NCI-H524 treated with DMSO at 0.1 percent for 48 hours (cell line): ENCODE data around the gene PRKAB1.

Source experiments
- DNase-seq: peaks from one replicate; lab custom pipeline; 2025; lab: John Stamatoyannopoulos, UW

The PRKAB1 gene

GRCh38 chr12:119661882-119662281, 6.1 kb upstream of the PRKAB1 start:
- no peak for DNase-seq

- no peak for DNase-seq
Observed at GRCh38 chr12:119664642-119665041, 3.3 kb upstream of the PRKAB1 start.

- no peak for DNase-seq
Observed at GRCh38 chr12:119665164-119665929, 2.6 kb upstream of the PRKAB1 start.

- no peak for DNase-seq
Observed at GRCh38 chr12:119666226-119666795, 1.6 kb upstream of the PRKAB1 start.

- DNase-seq, result no peak
Observed at GRCh38 chr12:119666900-119667576, 895 bp upstream of the PRKAB1 start.

- peak; percentile 6 for DNase-seq
Observed at GRCh38 chr12:119668324-119668841, 450 bp downstream of the PRKAB1 start.

- peak; percentile 8 for DNase-seq
Observed at GRCh38 chr12:119669744-119670472, 2.0 kb downstream of the PRKAB1 start.

GRCh38 chr12:119671070-119671469, 3.1 kb downstream of the PRKAB1 start:
- no peak for DNase-seq

- no peak for DNase-seq
Observed at GRCh38 chr12:119672194-119672593, 4.3 kb downstream of the PRKAB1 start.

GRCh38 chr12:119673634-119674033, 5.7 kb downstream of the PRKAB1 start:
- DNase-seq, result no peak

- no peak for DNase-seq
Observed at GRCh38 chr12:119674560-119674959, 6.6 kb downstream of the PRKAB1 start.

- DNase-seq, result no peak
Observed at GRCh38 chr12:119676022-119676421, 8.1 kb downstream of the PRKAB1 start.

GRCh38 chr12:119676573-119676972, 8.6 kb downstream of the PRKAB1 start:
- no peak for DNase-seq

- DNase-seq, result no peak
Observed at GRCh38 chr12:119678459-119678858, 10.5 kb downstream of the PRKAB1 start.

- no peak for DNase-seq
Observed at GRCh38 chr12:119679081-119679480, 11.1 kb downstream of the PRKAB1 start.

- no peak for DNase-seq
Observed at GRCh38 chr12:119679490-119679889, 11.6 kb downstream of the PRKAB1 start.

GRCh38 chr12:119681111-119681510, 13.2 kb downstream of the PRKAB1 start:
- no peak for DNase-seq

- DNase-seq, result no peak
Observed at GRCh38 chr12:119681728-119682638, 14.1 kb downstream of the PRKAB1 start.

- DNase-seq, result no peak
Observed at GRCh38 chr12:119682639-119683252, 14.8 kb downstream of the PRKAB1 start.

- DNase-seq, result no peak
Observed at GRCh38 chr12:119683413-119683812, 15.5 kb downstream of the PRKAB1 start.

GRCh38 chr12:119683816-119684215, 15.9 kb downstream of the PRKAB1 start:
- DNase-seq, result no peak
